Mesenchymal stem cell (in vitro differentiated cells and primary cell): ENCODE results near the gene FADS3.
A peak's percentile ranks its signal among the peaks of the same experiment; 100 is the strongest.

ENCODE experiments used
- DNase-seq: peaks from one replicate; pipeline ENCODE4 v3.0.0-alpha.2; 2013
- H2AFZ ChIP-seq: one replicate; pipeline ENCODE4 v1.6.1; 2013; ENCODE audit warnings: low read depth, mild to moderate bottlenecking, control low read depth, inconsistent platforms, low read length, moderate library complexity
- H2AK5ac ChIP-seq: 2 replicates; pipeline ENCODE4 v1.6.1; 2013; ENCODE audit warnings: low read length, moderate library complexity, mild to moderate bottlenecking, inconsistent platforms; ENCODE audit not compliant: severe bottlenecking
- H2BK120ac ChIP-seq: one replicate; pipeline ENCODE4 v1.6.1; 2013; ENCODE audit warnings: low read depth, mild to moderate bottlenecking, inconsistent platforms, low read length, moderate library complexity
- H2BK12ac ChIP-seq, 2 experiments: one replicate each; pipeline ENCODE4 v1.6.1; 2013; ENCODE audit warnings: inconsistent platforms in 2 of 2, low read length in 2 of 2, mild to moderate bottlenecking in 2 of 2, moderate library complexity in 2 of 2, control low read depth in 1 of 2
- H2BK15ac ChIP-seq: one replicate; pipeline ENCODE4 v1.6.1; 2013; ENCODE audit warnings: mild to moderate bottlenecking, low read depth, inconsistent platforms; ENCODE audit not compliant: poor library complexity, severe bottlenecking
- H2BK5ac ChIP-seq: 2 replicates; pipeline ENCODE4 v1.6.1; 2013; ENCODE audit warnings: low read depth, mild to moderate bottlenecking, low read length, control low read depth, inconsistent platforms; ENCODE audit not compliant: poor library complexity, severe bottlenecking
- H3K14ac ChIP-seq, 2 experiments: one replicate each; pipeline ENCODE4 v1.6.1; 2013; ENCODE audit warnings: inconsistent platforms in 2 of 2, low read length in 2 of 2, control low read depth in 1 of 2, mild to moderate bottlenecking in 1 of 2, moderate library complexity in 1 of 2
- H3K18ac ChIP-seq, 2 experiments: one replicate each; pipeline ENCODE4 v1.6.1; 2013; ENCODE audit warnings: inconsistent platforms in 2 of 2, low read length in 2 of 2, control low read depth in 1 of 2, low read depth in 1 of 2, mild to moderate bottlenecking in 1 of 2
- H3K23ac ChIP-seq, 2 experiments: one replicate each; pipeline ENCODE4 v1.6.1; 2013; ENCODE audit warnings: inconsistent platforms in 2 of 2, low read length in 2 of 2, mild to moderate bottlenecking in 2 of 2, moderate library complexity in 2 of 2, control low read depth in 1 of 2
- H3K27ac ChIP-seq: 2 replicates; pipeline ENCODE4 v1.5.1; 2013; ENCODE audit warnings: mild to moderate bottlenecking, moderate library complexity, low read length, control low read depth, inconsistent platforms; ENCODE audit not compliant: poor library complexity, severe bottlenecking
- H3K27me3 ChIP-seq, 2 experiments: 2 replicates each; pipeline versions ENCODE4 v1.6.1 to v1.7.0; 2013; ENCODE audit warnings: low read length in 2 of 2, mild to moderate bottlenecking in 2 of 2, moderate library complexity in 2 of 2, control low read depth in 1 of 2, inconsistent platforms in 1 of 2; ENCODE audit not compliant: control insufficient read depth in 1 of 2, insufficient read depth in 1 of 2
- H3K36me3 ChIP-seq, 2 experiments: 2 replicates each; pipeline versions ENCODE4 v1.6.1 to v1.7.0; 2013; ENCODE audit warnings: low read length in 2 of 2, control low read depth in 1 of 2, inconsistent platforms in 1 of 2, low read depth in 1 of 2, mild to moderate bottlenecking in 1 of 2; ENCODE audit not compliant: insufficient read depth in 2 of 2, control insufficient read depth in 1 of 2
- H3K4ac ChIP-seq, 2 experiments: one replicate each; pipeline ENCODE4 v1.6.1; 2013; ENCODE audit warnings: inconsistent platforms in 2 of 2, low read length in 2 of 2, mild to moderate bottlenecking in 2 of 2, moderate library complexity in 2 of 2, control low read depth in 1 of 2, low read depth in 1 of 2
- H3K4me1 ChIP-seq: 2 replicates; pipeline ENCODE4 v1.6.1; 2013; ENCODE audit warnings: low read depth, low read length, control low read depth; ENCODE audit not compliant: control insufficient read depth, insufficient read depth
- H3K4me2 ChIP-seq: 2 replicates; pipeline ENCODE4 v1.6.1; 2013; ENCODE audit warnings: low read length, mild to moderate bottlenecking, inconsistent platforms; ENCODE audit not compliant: poor library complexity, severe bottlenecking
- H3K4me3 ChIP-seq, 2 experiments: 2 replicates each; pipeline versions ENCODE4 v1.5.1 to v1.7.0; 2013; ENCODE audit warnings: low read length in 2 of 2, mild to moderate bottlenecking in 2 of 2, control low read depth in 1 of 2, low read depth in 1 of 2; ENCODE audit not compliant: insufficient read depth in 1 of 2
- H3K79me1 ChIP-seq: replicated peaks from 2 replicates; pipeline ENCODE4 v1.6.1; 2013; ENCODE audit warnings: mild to moderate bottlenecking, control low read depth, low read length, inconsistent platforms; ENCODE audit not compliant: poor library complexity, severe bottlenecking
- H3K9ac ChIP-seq: 2 replicates; pipeline ENCODE4 v1.7.0; 2013; ENCODE audit warnings: mild to moderate bottlenecking, low read length, moderate library complexity
- H3K9me3 ChIP-seq: 2 replicates; pipeline ENCODE4 v1.7.0; 2013; ENCODE audit warnings: mild to moderate bottlenecking, low read length; ENCODE audit not compliant: control insufficient read depth
- H4K8ac ChIP-seq: one replicate; pipeline ENCODE4 v1.6.1; 2013; ENCODE audit warnings: inconsistent platforms, mild to moderate bottlenecking, low read length, moderate library complexity
- H4K91ac ChIP-seq: one replicate; pipeline ENCODE4 v1.6.1; 2013; ENCODE audit warnings: mild to moderate bottlenecking, low read length, inconsistent platforms
- WGBS: methylation state at CpG from one replicate; pipeline ENCODE4 v1.1.7; 2013; ENCODE audit warnings: mixed read lengths; 5-methylcytosine and 5-hydroxymethylcytosine counted together

FADS3 gene

DNA sequence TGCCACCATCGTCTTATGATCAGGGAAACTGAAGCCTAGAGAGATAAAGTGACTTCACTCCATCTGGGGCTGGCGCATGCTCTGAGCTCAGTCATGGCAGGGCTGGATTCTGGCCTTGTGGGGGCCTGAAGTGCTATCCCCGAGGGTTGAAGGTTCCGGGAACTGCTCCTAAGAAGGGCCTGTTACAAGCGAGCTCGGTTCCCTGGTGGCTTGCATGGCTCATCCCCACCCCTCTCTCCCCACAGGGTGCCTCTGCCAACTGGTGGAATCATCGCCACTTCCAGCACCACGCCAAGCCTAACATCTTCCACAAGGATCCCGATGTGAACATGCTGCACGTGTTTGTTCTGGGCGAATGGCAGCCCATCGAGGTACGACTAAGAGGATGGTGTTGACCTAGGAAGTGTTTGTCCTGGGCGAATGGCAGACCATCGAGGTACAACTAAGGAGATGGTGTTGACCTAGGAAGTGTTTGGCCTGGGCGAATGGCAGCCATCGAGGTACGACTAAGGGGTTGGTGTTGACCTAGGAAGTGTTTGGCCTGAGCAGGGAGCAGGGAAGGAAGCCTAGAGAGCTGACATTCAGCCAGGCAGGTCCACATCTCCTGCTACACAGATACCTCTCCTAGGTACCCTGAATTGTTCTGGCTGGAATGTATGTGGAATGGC is 43.3 kb downstream of the FADS3 start:
- Histone ChIP-seq H3K18ac (peak overlapping the region in 1 of 2 experiments; percentile 25), H2AK5ac (no peak overlapping the region), H3K36me3 (peaks cover 60 to 77% of the 10 kb centered on the region in 2 experiments), H3K79me1 (peaks cover 23% of the 10 kb centered on the region), H2BK120ac (no peak overlapping the region), H3K4ac (no peak overlapping the region), H2BK12ac (no peak overlapping the region), H2BK15ac (no peak overlapping the region), H3K14ac (no peak overlapping the region), H3K4me3 (no peak overlapping the region), H3K4me1 (no peaks in the 10 kb centered on the region), H3K9ac (no peak overlapping the region), H3K4me2 (no peak overlapping the region), H2BK5ac (no peak overlapping the region), H3K27ac (no peak overlapping the region), H4K8ac (no peak overlapping the region), H4K91ac (no peak overlapping the region), H3K9me3 (no peaks in the 10 kb centered on the region), H3K27me3 (no peaks in the 10 kb centered on the region), H3K23ac (no peak overlapping the region), H2AFZ (no peak overlapping the region)
- 97% methylated on average over 18 of the region's 18 CpGs for WGBS
- DNase-seq, result no peak

DNA sequence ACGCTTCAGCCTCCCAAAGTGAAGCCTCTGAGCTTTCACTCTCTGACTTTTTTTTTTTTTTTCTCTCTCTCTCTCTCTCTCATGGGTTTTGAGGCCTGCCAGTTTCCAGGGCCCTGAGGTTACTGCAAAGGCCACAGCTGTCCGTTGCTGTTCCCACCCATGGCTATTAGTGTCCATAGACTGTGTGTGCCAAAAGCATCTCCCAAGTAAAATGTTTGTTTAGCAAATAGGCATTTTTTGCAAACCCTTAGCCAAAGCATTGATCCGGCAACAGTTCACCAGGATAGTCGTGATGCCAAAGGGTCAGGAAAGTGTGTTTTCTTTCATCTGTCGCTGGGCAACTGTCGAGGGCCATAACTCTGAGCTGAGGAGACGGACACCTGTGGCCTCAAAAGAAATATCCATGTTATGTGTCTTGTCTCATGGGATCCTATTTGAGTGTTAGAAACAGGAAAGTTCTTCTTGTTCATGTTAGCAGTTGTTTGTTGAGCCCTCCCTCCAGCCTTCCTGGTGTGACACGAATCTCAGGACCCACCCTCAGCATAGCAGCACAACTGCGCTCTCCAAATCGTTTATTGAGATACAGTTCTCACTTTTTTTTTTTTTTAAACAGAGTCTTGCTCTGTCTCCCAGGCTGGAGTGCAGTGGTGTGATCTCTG is 44.9 kb downstream of the FADS3 start:
- Histone ChIP-seq H2BK5ac (no peak overlapping the region), H2BK15ac (no peak overlapping the region), H2AFZ (no peak overlapping the region), H2BK12ac (no peak overlapping the region), H3K18ac (no peak overlapping the region), H2AK5ac (no peak overlapping the region), H3K4me2 (no peak overlapping the region), H3K14ac (no peak overlapping the region), H3K9me3 (no peaks in the 10 kb centered on the region), H3K4me3 (no peak overlapping the region), H3K4ac (no peak overlapping the region), H2BK120ac (no peak overlapping the region), H3K36me3 (peaks cover 67 to 79% of the 10 kb centered on the region in 2 experiments), H3K27ac (no peak overlapping the region), H3K79me1 (peaks cover 35% of the 10 kb centered on the region), H4K8ac (no peak overlapping the region), H3K9ac (no peak overlapping the region), H4K91ac (no peak overlapping the region), H3K23ac (no peak overlapping the region), H3K27me3 (no peaks in the 10 kb centered on the region), H3K4me1 (no peaks in the 10 kb centered on the region)
- no peak for DNase-seq
- 92% methylated on average over 10 of the region's 10 CpGs for WGBS

DNA sequence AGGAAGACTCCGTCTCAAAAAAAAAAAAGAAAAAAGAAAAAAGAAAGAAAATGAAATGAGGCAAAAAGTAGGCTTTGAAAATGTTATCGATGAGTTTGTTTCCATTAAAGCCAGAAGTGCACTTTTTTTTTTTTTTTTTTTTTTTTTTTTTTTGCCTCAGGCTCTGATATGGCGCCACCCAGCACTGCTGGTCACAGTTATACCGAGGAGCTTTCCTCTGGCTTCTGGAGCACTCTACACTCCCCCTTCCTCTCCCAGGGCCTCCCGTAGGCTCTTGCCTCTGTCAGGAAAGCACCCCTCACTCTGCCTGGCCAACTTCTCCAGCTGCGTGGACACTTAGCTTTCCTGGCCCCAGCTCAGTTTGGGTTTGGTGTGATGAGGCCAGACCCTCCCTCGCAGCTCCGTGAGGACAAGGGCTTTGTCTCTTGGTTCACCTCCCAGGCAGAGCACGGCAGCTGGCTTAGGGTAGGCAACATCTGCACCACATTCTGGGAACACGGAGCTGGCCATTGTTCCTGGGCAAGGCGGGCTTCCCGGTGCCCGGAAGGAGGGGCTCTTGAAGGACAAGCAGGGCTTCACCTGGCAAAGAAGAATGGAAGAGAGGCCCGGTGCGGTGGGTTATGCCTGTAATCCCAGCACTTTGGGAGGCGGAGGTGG is 46.3 kb downstream of the FADS3 start:
- Histone ChIP-seq H2BK5ac (no peak overlapping the region), H3K27me3 (no peaks in the 10 kb centered on the region), H3K4me1 (no peaks in the 10 kb centered on the region), H3K79me1 (peaks cover 31% of the 10 kb centered on the region), H4K91ac (no peak overlapping the region), H2BK12ac (no peak overlapping the region), H3K9ac (no peak overlapping the region), H2AFZ (no peak overlapping the region), H3K27ac (no peak overlapping the region), H3K4me3 (no peak overlapping the region), H2BK120ac (no peak overlapping the region), H2BK15ac (no peak overlapping the region), H3K18ac (no peak overlapping the region), H3K9me3 (no peaks in the 10 kb centered on the region), H3K36me3 (peaks cover 67 to 83% of the 10 kb centered on the region in 2 experiments), H4K8ac (no peak overlapping the region), H2AK5ac (no peak overlapping the region), H3K23ac (no peak overlapping the region), H3K4me2 (no peak overlapping the region), H3K14ac (no peak overlapping the region), H3K4ac (no peak overlapping the region)
- no peak for DNase-seq
- WGBS, result 96% methylated on average over 16 of the region's 16 CpGs

DNA sequence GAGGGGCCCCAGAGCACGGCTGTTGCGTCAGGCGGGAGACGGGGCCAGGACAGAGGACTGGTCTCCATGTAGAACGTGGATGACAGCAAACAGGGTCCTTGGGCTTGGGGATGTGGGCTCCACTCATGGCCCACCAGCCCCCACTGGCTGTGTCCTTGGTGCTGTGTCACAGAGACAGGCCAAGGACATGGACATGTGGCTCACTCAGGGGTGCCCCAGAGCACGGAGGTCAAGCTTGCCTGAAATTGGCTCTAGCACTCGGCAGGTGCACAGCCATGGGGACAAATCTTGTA is 48.9 kb downstream of the FADS3 start:
- Histone ChIP-seq H3K14ac (no peak overlapping the region), H3K36me3 (peaks cover 63 to 82% of the 10 kb centered on the region in 2 experiments), H2BK5ac (no peak overlapping the region), H2AFZ (no peak overlapping the region), H3K18ac (no peak overlapping the region), H3K27me3 (no peaks in the 10 kb centered on the region), H3K4me2 (no peak overlapping the region), H3K27ac (no peak overlapping the region), H3K4me1 (no peaks in the 10 kb centered on the region), H3K4me3 (no peak overlapping the region), H2BK12ac (no peak overlapping the region), H3K9me3 (peaks cover 2% of the 10 kb centered on the region), H4K8ac (no peak overlapping the region), H4K91ac (no peak overlapping the region), H3K4ac (peak overlapping the region in 1 of 2 experiments; percentile 13), H3K23ac (no peak overlapping the region), H2BK120ac (no peak overlapping the region), H3K9ac (no peak overlapping the region), H2AK5ac (no peak overlapping the region), H2BK15ac (no peak overlapping the region), H3K79me1 (peaks cover 37% of the 10 kb centered on the region)
- DNase-seq, result no peak
- 97% methylated on average over 7 of the region's 7 CpGs for WGBS
